Measurements from ENCODE around the gene NPAS3.

GRCh38 chr14:33307691-33308251 lies 369.1 kb downstream of the NPAS3 start:
- no peak for TF ChIP-seq ZNF571 (tag by site-specific recombination; IDR thresholded peaks at IDR 0.05)
- no peak for TF ChIP-seq ZNF645 (tag by site-specific recombination; IDR thresholded peaks at IDR 0.05)
- no peak for TF ChIP-seq ZNF354C (tag by site-specific recombination; IDR thresholded peaks at IDR 0.05; ENCODE audit: borderline replicate concordance, low read depth)
- no peak for TF ChIP-seq ZNF121 (tag by site-specific recombination; IDR thresholded peaks at IDR 0.05)
- no peak for TF ChIP-seq ZNF585B (tag by site-specific recombination; IDR thresholded peaks at IDR 0.05)
- TF ChIP-seq ZNF280D (tag by site-specific recombination; IDR thresholded peaks at IDR 0.05), result no peak
- no peak for TF ChIP-seq ZBTB7A (tag by site-specific recombination; IDR thresholded peaks at IDR 0.05; ENCODE audit: low read depth)
- TF ChIP-seq ZNF157 (tag by site-specific recombination; IDR thresholded peaks at IDR 0.05), result no peak
- TF ChIP-seq SETDB1 (IDR thresholded peaks at IDR 0.05; ENCODE audit: insufficient read length, low read length), result no peak
- no peak for TF ChIP-seq REPIN1 (tag by site-specific recombination; IDR thresholded peaks at IDR 0.05; ENCODE audit: low read depth)
- TF ChIP-seq ZNF140 (tag by site-specific recombination; IDR thresholded peaks at IDR 0.05), result no peak
- no peak for TF ChIP-seq ZNF292 (tag by site-specific recombination; IDR thresholded peaks at IDR 0.05; ENCODE audit: borderline replicate concordance, low read depth)
- TF ChIP-seq BCL11B (tag by site-specific recombination; IDR thresholded peaks at IDR 0.05; ENCODE audit: low read depth), result no peak
- no peak for TF ChIP-seq ZNF350 (tag by site-specific recombination; IDR thresholded peaks at IDR 0.05)
